ENCODE measurements around the gene ATP2A3.
A peak's percentile ranks its signal among the peaks of the same experiment; 100 is the strongest.
"Not testable (repeated sequence)": the region's sequence is repeated elsewhere in the genome, so short reads cannot be mapped to it uniquely, and the experiment has no call there.

The ATP2A3 gene

DNA sequence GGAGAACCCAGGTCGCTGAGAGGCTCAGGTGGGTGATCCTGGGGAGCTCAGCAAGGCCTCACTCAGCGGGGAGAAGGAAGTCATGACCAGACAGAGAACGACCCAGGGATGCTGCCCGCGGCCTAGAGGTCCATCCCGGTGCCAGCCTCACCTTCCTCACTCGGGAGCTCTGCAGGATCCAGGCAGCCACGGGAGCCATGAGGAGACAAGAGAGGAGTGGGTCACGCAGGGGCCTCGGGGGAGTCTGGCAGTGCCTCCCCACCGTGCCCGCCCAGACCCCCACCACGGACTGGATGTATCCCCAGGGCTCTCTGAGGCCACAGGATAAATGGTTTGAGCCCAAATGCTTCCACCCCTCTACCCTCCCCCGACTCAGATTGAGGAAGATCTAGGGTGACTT lies 10.7 kb downstream of the ATP2A3 start:
- no peak for DNase-seq

DNA sequence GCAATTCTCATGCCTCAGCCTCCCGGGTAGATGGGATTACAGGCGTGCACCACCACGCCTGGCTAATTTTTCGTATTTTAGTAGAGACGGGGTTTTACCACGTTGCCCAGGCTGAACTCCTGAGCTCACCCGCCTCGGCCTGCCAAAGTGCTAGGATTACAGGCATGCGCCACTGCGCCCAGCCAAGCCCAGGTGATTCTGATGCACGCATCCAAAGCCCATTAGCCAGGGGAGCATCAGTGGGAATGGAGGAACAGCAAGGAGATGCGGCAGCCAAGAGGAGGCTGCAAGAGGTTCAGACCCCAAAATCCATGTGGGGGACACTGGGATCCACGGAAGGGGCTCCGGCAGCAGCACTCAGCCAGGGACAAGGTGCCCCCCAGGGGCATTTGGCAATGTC lies 12.1 kb downstream of the ATP2A3 start:
- no peak for DNase-seq

DNA sequence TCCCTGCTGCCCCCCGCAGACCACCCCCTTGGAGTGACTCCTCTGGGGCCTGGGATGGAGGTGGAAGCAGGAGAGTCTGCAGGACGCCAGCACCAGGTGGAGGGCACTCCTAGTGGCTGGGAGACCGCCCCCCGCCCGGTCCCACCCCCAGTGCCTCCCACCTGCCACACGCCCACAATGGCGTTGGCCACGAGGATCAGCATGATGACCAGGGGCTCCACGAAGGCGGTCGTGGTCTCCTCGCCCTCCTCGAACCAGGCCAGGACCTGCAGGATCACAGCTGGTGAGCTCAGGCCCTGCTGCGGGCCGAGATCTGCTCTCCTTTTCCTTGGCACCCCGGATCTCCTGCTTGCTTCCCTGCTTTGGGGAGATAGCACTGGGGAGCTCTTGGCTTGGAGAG lies 12.8 kb downstream of the ATP2A3 start:
- DNase-seq: no peak

DNA sequence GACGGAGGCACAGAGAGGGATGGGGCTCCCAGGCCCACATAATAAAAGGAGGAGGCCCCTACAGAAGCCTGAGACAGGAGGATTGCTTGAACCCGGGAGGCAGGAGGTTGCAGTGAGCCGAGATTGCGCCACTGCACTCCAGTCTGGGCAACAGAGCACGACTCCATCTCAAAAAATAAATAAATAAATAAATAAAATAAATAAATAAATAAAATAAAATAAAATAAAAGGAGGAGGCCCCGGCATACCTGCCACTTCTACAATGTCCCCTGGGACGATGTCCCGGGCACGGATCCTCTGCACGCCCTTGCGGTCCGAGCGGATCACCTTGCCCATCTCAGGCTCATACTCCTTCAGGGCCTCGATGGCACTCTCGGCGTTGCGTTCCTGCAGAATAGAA lies 13.2 kb downstream of the ATP2A3 start:
- no peak for DNase-seq

DNA sequence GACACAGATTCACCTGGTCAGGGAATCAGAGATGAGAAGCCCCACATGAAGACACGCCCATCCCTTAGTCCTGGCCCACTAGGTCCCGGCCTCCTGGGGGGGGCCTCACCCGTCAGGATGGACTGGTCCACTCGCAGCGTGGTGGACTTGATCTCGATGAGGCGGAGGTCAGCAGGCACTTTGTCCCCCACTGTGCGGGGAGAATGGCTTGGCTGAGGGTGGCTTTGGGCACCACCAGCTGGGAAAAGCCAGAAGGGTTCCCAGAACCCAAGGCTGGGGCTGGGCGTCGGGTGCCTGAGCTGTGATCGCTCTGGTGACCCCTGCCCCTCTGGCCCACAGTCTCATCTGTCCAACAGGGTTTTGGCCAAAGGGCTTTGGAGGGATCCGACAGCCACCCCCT lies 13.7 kb downstream of the ATP2A3 start:
- no peak for DNase-seq

DNA sequence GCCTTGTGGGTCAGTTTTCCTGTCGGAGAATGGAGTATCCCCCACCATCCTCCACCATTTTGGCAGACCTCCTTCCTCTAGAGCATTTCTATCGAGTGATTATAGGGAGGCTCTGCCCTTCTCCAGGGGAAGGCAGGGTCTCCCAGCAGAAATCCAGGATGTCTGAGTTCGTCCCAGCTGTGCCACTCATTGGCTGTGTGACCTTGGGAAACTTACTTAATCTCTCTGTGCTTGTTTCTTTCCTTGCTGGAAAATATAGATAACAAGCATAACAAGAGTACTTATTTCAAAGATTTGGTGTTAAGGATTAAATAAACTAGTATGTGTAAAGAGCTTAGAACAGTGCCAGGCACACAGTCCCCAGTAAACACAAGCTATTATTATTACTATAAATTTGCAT lies 14.8 kb downstream of the ATP2A3 start:
- DNase-seq: no peak

DNA sequence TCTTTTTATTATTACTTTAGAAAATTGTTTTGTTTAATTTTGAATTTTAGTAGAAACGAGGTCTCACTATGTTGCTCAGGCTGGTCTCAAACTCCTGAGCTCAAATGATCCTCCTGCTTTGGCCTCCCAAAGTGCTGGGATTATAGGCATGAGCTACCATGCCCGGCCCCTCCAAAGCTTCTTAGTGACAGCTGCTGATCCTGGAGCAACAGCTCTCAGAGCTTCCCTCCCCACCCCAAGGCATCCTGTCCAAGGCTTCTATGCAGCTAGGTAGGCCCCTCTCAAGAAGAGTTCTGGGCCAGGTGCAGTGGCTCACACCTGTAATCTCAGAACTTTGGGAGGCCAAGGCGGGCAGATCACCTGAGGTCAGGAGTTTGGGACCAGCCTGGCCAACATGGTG lies 15.7 kb downstream of the ATP2A3 start:
- not testable (repeated sequence) for DNase-seq

DNA sequence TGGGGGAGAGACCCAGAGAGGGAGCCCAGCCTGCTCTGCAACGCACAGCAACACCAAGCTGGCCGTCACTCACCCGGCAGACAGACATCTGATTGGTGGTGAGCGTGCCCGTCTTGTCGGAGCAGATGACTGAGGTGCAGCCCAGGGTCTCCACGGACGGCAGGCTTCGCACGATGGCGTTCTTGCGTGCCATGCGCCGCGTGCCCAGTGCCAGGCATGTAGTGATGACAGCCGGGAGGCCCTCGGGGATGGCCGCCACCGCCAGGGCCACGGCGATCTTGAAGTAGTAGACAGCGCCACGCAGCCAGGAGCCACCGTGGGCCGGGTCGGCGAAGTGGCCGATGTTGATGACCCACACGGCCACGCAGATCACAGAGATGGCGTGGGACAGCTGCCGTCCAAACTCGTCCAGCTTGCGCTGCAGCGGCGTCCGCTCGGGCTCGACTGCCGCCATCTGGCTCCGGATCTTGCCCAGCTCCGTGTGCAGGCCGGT lies 16.9 kb downstream of the ATP2A3 start:
- no peak for DNase-seq

DNA sequence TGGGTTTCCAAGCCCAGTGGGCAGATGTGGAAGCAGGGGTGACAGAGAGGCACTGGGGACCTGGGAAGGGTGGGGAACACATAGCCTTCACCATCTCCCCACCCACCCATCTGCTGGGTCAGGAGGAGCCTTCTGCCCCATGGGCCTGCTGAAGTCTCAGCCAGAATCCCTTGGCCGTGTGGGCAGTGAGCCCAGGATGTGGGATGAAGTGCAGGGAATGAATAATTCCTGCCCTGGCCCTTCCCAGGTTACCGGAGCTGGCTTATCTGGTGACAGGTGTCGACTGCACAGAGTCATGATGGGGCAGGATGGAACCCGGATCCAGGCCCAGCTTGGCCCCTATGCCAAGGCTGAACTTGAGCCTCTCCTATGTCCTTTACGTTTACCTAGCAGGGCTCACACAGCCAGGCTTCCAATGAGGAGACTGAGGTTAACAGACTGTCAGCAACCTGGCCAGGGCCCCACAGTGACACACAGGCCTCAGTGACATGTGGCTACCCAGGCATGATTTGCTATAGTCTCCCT lies 17.5 kb downstream of the ATP2A3 start:
- DNase-seq: no peak

DNA sequence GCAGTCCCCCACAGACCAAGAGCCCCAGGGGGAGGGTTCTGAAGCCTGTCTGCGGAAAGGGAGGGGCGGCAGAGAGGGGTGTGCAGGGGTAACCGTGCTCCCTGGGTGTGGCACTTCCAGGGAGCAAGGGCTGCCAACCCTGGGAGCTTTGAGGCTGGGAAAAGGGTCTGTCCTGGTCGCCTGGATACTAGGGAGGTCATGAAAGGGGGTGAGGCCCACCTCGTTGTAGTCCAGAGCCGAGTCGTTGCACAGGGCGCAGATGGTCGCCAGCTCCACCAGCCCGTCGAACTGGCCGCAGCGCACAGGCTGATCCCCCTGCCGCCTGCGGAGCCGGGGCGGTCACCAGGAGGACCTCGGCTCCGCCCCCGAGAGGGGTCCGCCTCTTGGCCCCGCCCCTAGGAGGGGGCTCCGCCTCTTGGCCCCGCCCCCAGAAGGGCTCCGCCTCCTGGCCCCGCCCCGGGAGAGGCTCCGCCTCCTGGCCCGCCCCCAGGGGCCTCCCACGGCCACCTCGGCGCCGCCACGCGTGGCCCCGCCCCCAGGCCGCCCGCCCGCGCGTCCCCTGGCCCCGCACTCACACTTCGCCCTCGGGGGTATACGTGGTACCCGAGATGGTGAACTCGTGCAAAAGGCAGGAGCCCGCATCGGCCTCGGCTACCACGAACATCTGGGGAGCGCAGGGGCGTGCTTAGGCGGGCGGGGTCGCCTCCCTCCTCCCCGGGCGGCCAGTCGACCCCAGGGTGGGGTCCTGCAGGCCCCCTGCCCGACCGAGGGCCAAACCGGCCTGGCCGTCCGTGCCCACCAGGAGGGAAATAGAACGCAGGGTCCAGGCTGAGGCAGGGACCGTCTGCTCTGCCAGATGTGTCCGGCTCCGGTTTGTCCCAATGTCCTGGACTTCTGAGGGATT lies 19.5 kb downstream of the ATP2A3 start:
- DNase-seq: peak in 1 of 2 donors; percentile 13

DNA sequence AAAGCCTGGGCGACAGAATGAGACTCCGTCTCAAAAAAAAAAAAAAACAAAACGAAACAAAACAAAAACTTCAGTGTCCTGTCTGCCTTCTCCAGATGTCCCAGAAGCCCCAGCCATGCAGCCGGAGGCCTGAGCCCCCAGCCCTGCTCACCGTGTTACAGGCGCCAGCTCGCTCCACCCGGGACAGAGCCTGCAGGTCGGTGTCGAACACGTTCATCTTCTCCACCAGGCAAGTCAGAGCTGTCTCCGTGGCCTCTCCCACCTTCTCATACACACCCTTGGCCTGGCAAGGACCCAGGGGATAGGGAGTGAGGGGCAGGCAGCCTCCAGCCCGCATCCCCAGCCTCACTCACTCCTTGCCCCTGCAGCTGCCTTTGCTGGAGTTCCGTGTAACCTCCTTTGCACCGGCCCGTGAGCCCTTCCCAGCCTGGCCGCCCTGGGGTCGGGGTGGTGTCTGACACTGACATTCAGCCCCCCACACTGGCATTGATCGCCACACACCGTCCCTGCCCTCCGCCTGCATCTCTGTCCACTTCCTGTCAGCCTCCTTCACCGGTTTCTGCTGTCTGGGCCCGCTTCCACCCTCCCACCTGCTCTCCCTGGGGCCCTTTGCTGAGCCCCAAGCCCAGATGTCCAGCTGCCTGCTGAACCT lies 20.9 kb downstream of the ATP2A3 start:
- no peak for DNase-seq

DNA sequence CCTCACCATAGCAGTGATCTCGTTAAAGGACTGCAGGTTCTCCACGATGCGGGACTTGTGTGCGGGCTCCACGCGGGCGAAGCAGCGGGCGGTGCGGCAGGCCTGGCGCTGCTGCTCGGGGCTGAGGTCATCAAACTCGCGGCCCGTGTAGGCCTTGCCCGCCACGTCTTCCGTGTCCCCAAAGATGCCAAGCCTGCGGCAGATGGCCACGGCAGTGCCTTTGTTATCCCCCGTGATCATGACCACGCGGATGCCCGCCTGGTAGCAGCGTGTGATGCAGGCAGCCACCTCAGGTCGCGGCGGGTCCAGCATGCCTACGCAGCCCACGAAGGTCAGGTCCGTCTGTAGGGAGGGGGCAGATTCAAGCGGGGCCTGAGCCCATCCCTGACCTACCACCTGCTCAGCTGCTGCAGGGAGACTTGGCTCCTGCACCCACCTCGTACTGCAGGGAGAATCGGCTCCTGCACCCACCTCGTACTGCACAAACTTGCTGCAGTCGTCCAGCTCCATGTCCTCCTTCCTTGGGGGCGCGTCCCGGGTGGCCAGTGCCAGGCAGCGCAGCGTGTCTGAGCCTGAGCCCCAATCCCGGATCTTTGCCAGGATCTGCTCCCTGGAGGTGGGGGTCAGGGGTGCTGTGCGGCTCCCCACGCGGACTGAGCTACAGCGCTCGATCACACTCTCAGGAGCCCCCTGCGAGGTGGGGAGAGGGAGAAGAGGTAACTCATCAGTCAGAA lies 23.1 kb downstream of the ATP2A3 start:
- no peak for DNase-seq

DNA sequence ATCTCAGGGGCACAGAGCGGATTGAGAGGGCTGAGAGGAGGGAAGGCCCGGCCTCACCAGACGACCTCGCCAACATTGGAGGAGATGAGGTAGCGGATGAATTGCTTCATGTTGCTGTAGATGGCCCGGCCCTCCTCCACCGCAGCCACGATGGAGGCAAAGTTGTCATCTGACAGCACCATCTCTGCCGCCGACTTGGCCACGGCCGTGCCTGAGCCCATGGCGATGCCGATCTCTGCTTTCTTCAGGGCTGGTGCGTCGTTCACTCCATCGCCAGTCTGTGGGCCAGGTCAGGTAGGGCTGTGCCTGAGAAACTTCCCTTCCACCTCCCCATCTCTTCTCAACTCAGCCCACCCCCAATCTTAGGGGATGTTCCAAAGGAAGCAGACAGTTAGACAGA lies 26.9 kb downstream of the ATP2A3 start:
- no peak for DNase-seq

DNA sequence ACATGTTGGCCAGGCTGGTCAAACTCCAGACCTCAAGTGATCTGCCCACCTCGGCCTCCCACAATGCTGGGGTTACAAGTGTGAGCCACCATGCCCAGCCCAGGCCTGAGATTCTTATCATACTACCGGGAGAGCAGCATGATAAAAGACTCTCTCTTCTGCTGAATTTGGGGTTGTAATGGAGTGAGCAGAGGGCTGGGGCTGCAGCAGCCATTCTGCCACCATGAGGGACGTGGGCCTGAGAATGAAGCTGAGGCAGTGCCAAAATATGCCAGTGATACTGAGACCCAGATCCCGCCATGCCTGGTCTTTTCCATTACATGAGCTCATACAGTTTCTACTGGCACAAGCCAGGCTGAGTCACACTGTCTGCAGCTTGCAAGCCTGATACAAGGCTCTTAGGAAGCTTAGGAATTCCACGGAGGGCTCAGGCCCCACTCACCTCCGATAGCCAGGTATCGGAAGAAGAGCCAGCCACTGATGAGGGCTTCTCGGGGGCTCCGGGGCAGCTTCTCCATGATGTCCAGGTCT lies 28.3 kb downstream of the ATP2A3 start:
- no peak for DNase-seq

DNA sequence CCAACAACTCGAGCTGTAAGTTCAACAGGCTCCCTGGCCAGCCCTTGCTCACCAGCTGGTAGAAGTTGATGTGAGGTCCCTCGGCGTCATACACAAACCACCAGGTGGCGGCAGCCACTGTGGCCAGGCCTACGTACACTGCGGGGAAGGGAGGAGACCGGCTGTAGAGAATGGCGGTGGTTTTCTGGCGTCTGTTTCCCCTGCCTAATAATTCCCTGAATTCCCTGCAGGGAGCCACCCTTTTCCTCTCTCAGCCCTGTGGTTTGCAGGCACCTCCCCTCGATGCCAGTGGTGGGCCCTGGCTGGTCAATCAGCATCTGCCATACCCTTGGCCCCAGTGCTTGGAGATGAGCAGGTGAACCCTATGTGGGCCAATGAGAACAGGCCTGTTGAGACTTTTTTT lies 29.1 kb downstream of the ATP2A3 start:
- DNase-seq: peak in 1 of 2 donors; percentile 18

DNA sequence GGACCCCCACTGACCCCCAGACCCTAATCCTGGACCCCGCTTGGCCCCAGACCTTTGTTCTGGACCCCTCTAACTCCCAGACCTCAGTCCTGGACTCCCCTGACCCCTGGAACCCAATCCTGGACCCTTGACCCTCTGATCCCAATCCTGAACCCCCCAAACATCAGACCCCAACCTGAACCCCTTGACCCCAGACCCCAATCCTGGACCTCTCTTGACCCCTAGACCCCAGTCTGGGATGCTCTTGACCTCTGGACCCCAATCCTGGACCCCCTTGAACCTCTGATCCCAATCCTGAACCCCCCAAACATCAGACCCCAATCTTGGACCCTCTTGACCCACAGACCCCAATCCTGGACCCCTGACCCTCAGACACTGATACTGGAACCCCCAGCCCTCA lies 34.5 kb downstream of the ATP2A3 start:
- no peak for DNase-seq

DNA sequence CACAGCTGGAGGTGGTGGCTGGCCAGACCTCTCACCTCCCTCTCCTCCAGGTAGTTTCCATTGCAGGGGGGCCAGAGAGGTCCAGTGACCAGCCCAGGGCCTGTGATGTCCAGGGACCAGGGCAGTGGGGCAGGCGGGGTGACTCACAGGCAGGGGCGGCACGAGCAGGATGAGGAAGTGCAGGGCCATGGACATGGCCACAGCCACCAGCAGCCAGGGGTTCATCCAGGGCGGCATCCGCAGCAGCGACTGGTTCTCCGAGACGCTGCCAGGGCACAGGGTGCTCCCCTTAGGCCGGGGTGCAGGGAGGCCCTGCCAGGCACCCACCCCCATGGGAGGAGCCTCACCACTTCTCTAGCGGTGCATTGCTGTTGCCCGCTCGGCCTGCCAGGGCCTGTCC lies 35.1 kb downstream of the ATP2A3 start:
- DNase-seq: no peak

DNA sequence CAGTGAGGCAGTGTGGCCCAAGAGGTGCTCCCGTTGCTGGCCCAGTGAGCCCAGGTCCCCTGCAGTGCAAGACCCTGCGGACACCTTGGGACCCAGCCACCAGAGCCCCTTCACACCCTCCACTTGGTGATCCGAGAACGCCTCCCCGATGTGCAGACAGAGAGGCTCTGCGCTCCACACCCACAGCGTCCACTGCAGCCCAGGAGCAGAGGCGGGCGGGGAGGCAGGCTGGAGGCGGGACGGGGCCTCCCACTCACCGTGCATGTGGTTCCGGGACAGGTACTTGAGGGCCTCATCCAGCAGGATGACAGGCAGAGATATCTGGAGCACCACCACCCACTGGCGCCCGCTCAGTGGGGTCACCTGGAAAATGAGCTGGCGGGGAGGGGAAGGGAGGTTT lies 35.8 kb downstream of the ATP2A3 start:
- DNase-seq: no peak

DNA sequence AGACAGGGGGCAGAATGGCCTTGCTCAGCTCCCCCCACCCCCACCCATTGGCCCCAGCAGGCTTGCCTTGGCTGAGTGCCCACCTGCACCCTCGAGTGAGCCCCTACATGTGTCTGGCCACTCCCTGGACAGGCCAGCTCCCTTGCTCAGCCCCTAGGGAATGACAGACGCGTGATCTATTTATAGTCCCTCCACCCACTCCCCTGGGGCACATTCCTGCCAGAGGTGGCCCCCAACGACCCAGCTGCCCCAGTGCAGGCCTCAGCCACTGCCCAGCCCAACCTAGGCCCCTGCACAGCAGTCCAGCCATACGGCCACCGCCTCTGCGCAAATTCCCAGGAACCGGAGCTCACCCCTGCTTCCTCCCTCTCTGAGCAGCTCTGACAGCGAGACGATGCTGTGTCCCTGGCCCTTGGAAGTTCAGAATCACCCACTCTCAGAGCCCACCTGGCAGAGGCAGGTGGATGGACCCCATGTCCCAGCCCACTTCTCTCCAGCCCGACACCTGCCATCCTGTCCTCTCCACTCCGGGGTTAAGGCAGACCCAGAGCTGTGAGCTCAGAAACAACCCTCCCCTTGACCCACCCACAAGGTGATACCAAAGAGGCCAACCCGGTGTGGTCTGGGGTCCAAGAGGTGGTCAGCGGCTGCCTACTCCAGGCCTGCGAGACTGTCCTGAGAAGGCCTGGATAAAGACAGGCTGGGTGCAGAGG lies 36.5 kb downstream of the ATP2A3 start:
- DNase-seq: no peak

DNA sequence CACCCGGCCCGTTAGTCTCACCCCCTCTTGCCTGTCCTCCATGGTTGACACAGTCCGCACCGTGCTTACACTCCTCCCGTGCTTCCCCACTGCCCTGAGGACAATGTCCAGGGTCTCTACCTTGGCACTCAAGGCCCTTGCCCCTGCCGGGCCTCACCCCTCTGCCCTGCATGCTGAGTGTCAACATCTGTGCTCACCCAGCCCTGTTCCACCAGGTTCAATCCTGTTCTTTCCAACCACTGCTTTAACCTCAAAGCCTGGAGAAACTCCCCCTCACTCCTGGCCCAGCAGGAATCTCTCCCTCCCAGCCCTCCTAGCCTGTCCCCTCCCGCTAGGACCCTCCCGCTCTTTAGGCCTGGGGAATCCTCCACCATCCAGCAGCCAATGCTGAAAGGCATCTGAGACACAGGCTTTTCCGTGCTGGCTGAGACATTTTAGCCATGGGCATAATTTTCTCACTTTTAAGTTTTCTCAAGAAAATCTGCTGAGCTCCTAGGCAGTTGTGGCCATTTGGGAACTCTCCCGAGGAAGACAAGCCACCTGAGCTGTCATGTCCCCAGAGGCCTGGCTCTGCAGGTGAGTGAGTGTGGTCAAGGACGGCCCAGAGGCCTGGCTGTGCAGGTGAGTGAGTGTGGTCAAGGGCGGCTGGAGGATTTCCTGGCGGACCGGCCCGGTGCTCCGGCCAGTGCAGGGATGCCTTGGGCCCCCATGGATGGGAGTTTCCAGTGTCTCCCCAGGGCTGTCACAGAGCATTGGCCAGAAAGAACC lies 37.2 kb downstream of the ATP2A3 start:
- no peak for DNase-seq

DNA sequence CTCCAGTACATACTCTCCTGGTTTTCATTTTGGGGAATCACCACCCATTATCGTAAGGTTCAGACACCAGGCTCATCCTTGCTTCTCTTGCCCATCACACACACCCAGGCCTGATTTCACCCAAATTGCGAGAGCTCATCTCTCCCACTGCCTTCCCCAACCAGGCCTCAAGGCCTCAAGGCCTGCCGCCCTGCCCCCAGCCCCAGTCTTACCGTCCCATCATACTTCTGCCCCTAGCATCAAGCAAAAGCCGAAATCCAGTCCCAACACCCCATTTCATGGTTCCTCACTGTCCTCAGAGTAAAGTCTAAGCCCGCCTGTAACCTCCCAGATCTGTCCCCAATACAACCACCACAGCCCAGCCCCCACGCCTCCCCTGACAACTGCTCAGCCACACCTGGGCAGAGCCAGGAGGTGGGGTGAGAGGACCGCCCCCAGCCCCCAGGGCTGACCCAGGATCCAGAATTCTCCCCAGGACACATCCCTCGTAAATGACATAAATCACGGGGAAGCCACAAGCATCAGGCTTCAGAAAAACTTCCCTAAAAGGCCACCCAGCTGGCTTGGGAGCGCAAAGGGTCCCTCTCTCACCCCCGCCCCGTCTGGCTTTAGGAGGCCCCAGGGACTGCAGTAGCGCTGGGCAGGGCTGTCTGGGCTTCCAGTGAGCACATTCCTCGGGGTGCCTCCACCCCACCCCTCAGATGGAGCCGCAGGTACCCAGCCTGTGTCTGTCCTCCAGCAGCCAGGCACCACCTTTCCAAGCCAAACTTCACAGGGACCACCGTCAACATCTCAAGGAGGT lies 38.4 kb downstream of the ATP2A3 start:
- no peak for DNase-seq

Data from activated CD4-positive, alpha-beta T cell treated with anti-CD3 and anti-CD28 coated beads for 4 hours (primary cell).